Kidney epithelial cell (primary cell): ENCODE results near the gene C1GALT1C1. TPM values are rescaled to one million over a fixed set of nuclear protein-coding genes. Genes with fewer than 3 reads are reported as not detected.

Experiments
- DNase-seq: peaks from one replicate; pipeline ENCODE4 v3.0.0-alpha.2; 2010; ENCODE audit warnings: low read depth
- H3K27me3 ChIP-seq: 2 replicates; pipeline ENCODE4 v1.6.0; 2011; ENCODE audit warnings: low read length; ENCODE audit not compliant: control insufficient read depth, insufficient read depth
- H3K36me3 ChIP-seq: 2 replicates; pipeline ENCODE4 v1.5.1; 2011; ENCODE audit warnings: low read length; ENCODE audit not compliant: control insufficient read depth, insufficient read depth
- H3K4me3 ChIP-seq: 2 replicates; pipeline ENCODE4 v1.5.1; 2011; ENCODE audit warnings: low read depth, mild to moderate bottlenecking, control low read depth, low read length
- CTCF ChIP-seq: IDR thresholded peaks from 2 replicates; pipeline ENCODE4 v1.5.1; 2011; ENCODE audit warnings: mild to moderate bottlenecking, moderate library complexity, low read length, control low read depth, inconsistent platforms; ENCODE audit not compliant: insufficient read depth, poor library complexity, severe bottlenecking
- total RNA-seq: library from RNA; depleted of rRNA; stranded (reverse); fragments of >200 nt; gene quantifications from 2 replicates; pipeline ENCODE4 v1.2.3, GENCODE V29; 2015

The C1GALT1C1 gene
- total RNA-seq, 1 donor from 2014 or later: 24.7 TPM

GRCh38 chrX:120647127-120647526 lies 17.3 kb upstream of the C1GALT1C1 start:
- no peak for TF ChIP-seq CTCF
- Histone ChIP-seq H3K4me3 (no peak overlapping the region), H3K27me3 (no peaks in the 10 kb centered on the region), H3K36me3 (no peaks in the 10 kb centered on the region)
- no peak for DNase-seq

- Histone ChIP-seq H3K4me3 (no peak overlapping the region), H3K36me3 (no peaks in the 10 kb centered on the region), H3K27me3 (no peaks in the 10 kb centered on the region)
- no peak for DNase-seq
- TF ChIP-seq CTCF: no peak
These were observed 13.0 kb upstream of the C1GALT1C1 start for GRCh38 chrX:120642871-120643270.

- Histone ChIP-seq H3K36me3 (no peaks in the 10 kb centered on the region), H3K4me3 (no peak overlapping the region), H3K27me3 (no peaks in the 10 kb centered on the region)
- no peak for TF ChIP-seq CTCF
- DNase-seq: no peak
These were observed 8.8 kb upstream of the C1GALT1C1 start for GRCh38 chrX:120638619-120639018.

- Histone ChIP-seq H3K4me3 (no peak overlapping the region), H3K27me3 (no peaks in the 10 kb centered on the region), H3K36me3 (no peaks in the 10 kb centered on the region)
- DNase-seq: no peak
- TF ChIP-seq CTCF: no peak
These were observed 4.5 kb downstream of the C1GALT1C1 start for GRCh38 chrX:120625371-120625770.

GRCh38 chrX:120617996-120618630 lies 11.7 kb downstream of the C1GALT1C1 start:
- no peak for DNase-seq
- no peaks in the 10 kb centered on the region for H3K36me3 ChIP-seq
- TF ChIP-seq CTCF: no peak
- no peaks in the 10 kb centered on the region for H3K27me3 ChIP-seq
- no peak overlapping the region for H3K4me3 ChIP-seq

GRCh38 chrX:120614816-120615215 lies 15.0 kb downstream of the C1GALT1C1 start:
- Histone ChIP-seq H3K4me3 (no peak overlapping the region), H3K27me3 (no peaks in the 10 kb centered on the region), H3K36me3 (no peaks in the 10 kb centered on the region)
- no peak for DNase-seq
- no peak for TF ChIP-seq CTCF
